Right ventricle myocardium inferior (tissue), 1 donor: ENCODE results near the gene C2CD4C. TPM values are rescaled to one million over a fixed set of nuclear protein-coding genes. Genes with fewer than 3 reads are reported as not detected.
A peak's percentile ranks its signal among the peaks of the same experiment; 100 is the strongest.

Experiments used
- ATAC-seq: fragments of 200-7000 bp; cut with Tn5 transposase; one replicate; pipeline ENCODE4 v1.9.1; 2020; ENCODE audit warnings: mild to moderate bottlenecking, moderate library complexity
- DNase-seq: peaks from one replicate; pipeline ENCODE4 v3.0.0; 2021; ENCODE audit errors: missing footprints
- intact Hi-C: fragments of 100-400 bp; cut with DNase I; formaldehyde crosslinking; loops from one replicate; pipeline ENCODE4 v1.11.0; 2022
- total RNA-seq: library from RNA; stranded (reverse); fragmentation: NEBNext Ultra II Directional; extraction: Animal tissue kit (Norgen Biotek cat#: 25700); gene quantifications from one replicate; pipeline ENCODE4 v1.2.1, GENCODE V29; 2021
- donor health status: DM: no; HTN: yes; CAD: no; lungs with severe emphysema.

Gene C2CD4C
- total RNA-seq, 1 donor from 2014 or later = 1.0 TPM

GRCh38 chr19:375395-376110 lies 33.4 kb downstream of the C2CD4C start:
- ATAC-seq (no peak), DNase-seq (no peak)
- intact Hi-C loops = no loop called here

- DNase-seq (no peak), ATAC-seq (no peak)
- intact Hi-C loops = no loop called here
Measured at GRCh38 chr19:374886-375235, 34.1 kb downstream of the C2CD4C start.

- DNase-seq (no peak), ATAC-seq (no peak)
- intact Hi-C loops = no loop called here
Measured at GRCh38 chr19:374183-374885, 34.6 kb downstream of the C2CD4C start.

- no peak for ATAC-seq
- DNase-seq = no peak
- intact Hi-C loops = no loop called here
Measured at GRCh38 chr19:373391-374182, 35.4 kb downstream of the C2CD4C start.

GRCh38 chr19:372306-372890 lies 36.5 kb downstream of the C2CD4C start:
- ATAC-seq = peak; percentile 87
- intact Hi-C loops = no loop called here
- DNase-seq = peak; percentile 85

- ATAC-seq (no peak), DNase-seq (no peak)
- intact Hi-C loops = no loop called here
Measured at GRCh38 chr19:371501-372168, 37.3 kb downstream of the C2CD4C start.

GRCh38 chr19:370641-371330 lies 38.2 kb downstream of the C2CD4C start:
- no peak for DNase-seq
- intact Hi-C loops = no loop called here
- no peak for ATAC-seq

GRCh38 chr19:369876-370275 lies 39.1 kb downstream of the C2CD4C start:
- DNase-seq (no peak), ATAC-seq (no peak)
- intact Hi-C loops = no loop called here

- ATAC-seq = no peak
- intact Hi-C loops = no loop called here
- DNase-seq = no peak
Measured at GRCh38 chr19:369256-369655, 39.7 kb downstream of the C2CD4C start.

GRCh38 chr19:368630-369024 lies 40.3 kb downstream of the C2CD4C start:
- intact Hi-C loops = no loop called here
- no peak for ATAC-seq
- no peak for DNase-seq

- no peak for ATAC-seq
- DNase-seq = no peak
- intact Hi-C loops = no loop called here
Measured at GRCh38 chr19:367963-368629, 40.9 kb downstream of the C2CD4C start.

GRCh38 chr19:367561-367960 lies 41.4 kb downstream of the C2CD4C start:
- intact Hi-C loops = no loop called here

GRCh38 chr19:366951-367350 lies 42.0 kb downstream of the C2CD4C start:
- intact Hi-C loops = no loop called here
- ATAC-seq (no peak), DNase-seq (no peak)

More at GRCh38 chr19:367561-367960, 41.4 kb downstream of the C2CD4C start:
- ATAC-seq (no peak), DNase-seq (no peak)

GRCh38 chr19:366205-366783 lies 42.7 kb downstream of the C2CD4C start:
- no peak for ATAC-seq
- intact Hi-C loops = no loop called here
- no peak for DNase-seq

- ATAC-seq = no peak
- intact Hi-C loops = no loop called here
- no peak for DNase-seq
Measured at GRCh38 chr19:364496-365287, 44.3 kb downstream of the C2CD4C start.

- no peak for ATAC-seq
- intact Hi-C loops = no loop called here
- DNase-seq = no peak
Measured at GRCh38 chr19:362683-363082, 46.3 kb downstream of the C2CD4C start.

GRCh38 chr19:362154-362553 lies 46.8 kb downstream of the C2CD4C start:
- DNase-seq (no peak), ATAC-seq (no peak)
- intact Hi-C loops = no loop called here
